Myometrial cell (primary cell): ENCODE results near the gene ALG8. TPM values are rescaled to one million over a fixed set of nuclear protein-coding genes. Genes with fewer than 3 reads are reported as not detected.

Experiments used
- total RNA-seq: library from RNA; depleted of rRNA; stranded (reverse); fragments of >200 nt; gene quantifications from 2 replicates; pipeline ENCODE4 v1.2.3, GENCODE V29; 2015

The ALG8 gene
- 42.4 and 69.5 TPM in 2 replicates for total RNA-seq

GRCh38 chr11:78139422-78140391, at the start of gene ALG8:
Gene ALG8 (minus strand): TSS chr11:78139626. CDS start chr11:78139588, 38 bp downstream.

GRCh38 chr11:78188286-78189173, 49.1 kb upstream of the ALG8 start, which contains the start of the genes KCTD21 and USP35:
Gene KCTD21 (minus strand): TSS chr11:78188626. CDS start chr11:78174554, 14,072 bp downstream.
Gene USP35 (plus strand): TSS chr11:78188919. CDS start chr11:78196246, 7,327 bp downstream.

GRCh38 chr11:78079232-78080083, 60.0 kb downstream of the ALG8 start, which contains the start of gene NDUFC2:
Gene NDUFC2 (minus strand): TSS chr11:78079862. CDS start chr11:78079744, 118 bp downstream.

DNA sequence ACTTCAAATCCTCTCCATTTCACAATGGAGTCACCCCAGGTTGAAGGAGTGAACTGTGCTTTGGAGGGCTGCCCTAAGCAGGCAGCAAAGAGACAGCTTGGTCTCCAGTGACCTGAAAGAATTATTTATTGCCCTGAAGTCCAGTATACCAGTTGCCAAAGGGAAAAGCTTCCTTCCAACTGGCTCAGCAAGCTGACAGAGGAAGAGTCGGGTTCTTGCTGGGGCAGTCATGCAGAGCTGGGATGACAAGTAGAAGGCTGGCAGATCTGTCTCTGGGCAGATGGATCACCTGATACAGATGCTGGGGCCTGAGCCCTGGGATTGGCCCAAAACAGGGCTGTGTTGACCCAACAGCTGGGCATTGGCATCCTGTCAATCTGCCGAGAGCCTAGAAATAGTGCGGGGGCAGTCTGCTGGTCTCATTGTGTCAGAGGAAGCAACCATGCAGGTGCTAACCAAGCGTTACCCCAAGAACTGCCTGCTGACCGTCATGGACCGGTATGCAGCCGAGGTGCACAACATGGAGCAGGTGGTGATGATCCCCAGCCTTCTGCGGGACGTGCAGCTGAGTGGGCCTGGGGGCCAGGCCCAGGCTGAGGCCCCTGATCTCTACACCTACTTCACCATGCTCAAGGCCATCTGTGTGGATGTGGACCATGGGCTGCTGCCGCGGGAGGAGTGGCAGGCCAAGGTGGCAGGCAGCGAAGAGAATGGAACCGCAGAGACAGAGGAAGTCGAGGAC, 75.8 kb downstream of the ALG8 start, which contains the start of gene THRSP:
Gene THRSP, plus strand, starts transcription at position 422 of the 742 bp plus-strand sequence. Its CDS starts 21 bp downstream, at position 443.

Other genes starting within 250 kb of the ALG8 start
- gene INTS4, start 145.0 kb downstream of the ALG8 start, total RNA-seq = 28.9 and 47.9 TPM in 2 replicates
- 2.6 and 4.1 TPM in 2 replicates for gene KCTD14, start 116.3 kb downstream of the ALG8 start, total RNA-seq
- gene THRSP, start 75.8 kb downstream of the ALG8 start, total RNA-seq = not detected in 2 replicates
- gene NDUFC2, start 59.8 kb downstream of the ALG8 start, total RNA-seq = 132 and 234 TPM in 2 replicates
- 8.7 and 9.5 TPM in 2 replicates for gene KCTD21, start 49.0 kb upstream of the ALG8 start, total RNA-seq
- gene USP35, start 49.3 kb upstream of the ALG8 start, total RNA-seq = 7.8 and 12.7 TPM in 2 replicates